Activated T-cell treated with anti-CD3 and anti-CD28 coated beads, Interleukin-2, amount 50 U/mL, for 72 hours (primary cell): ENCODE data around the gene ASTN2. TPM values are rescaled to one million over a fixed set of nuclear protein-coding genes. Genes with fewer than 3 reads are reported as not detected.

ENCODE experiments used
- ATAC-seq, 2 donors: fragments of 150-1000 bp; cut with Tn5 transposase; replicated peaks in 1 of 2; 2 replicates each; pipeline ENCODE4 v1.10.0; 2021; ENCODE audit warnings: moderate library complexity in 2 of 2, mild to moderate bottlenecking in 1 of 2
- DNase-seq, 2 donors: peaks; one replicate each; pipeline ENCODE4 v3.0.0; 2021 to 2022; ENCODE audit warnings: mixed read lengths in 1 of 2
- H3K27ac Mint-ChIP-seq: one replicate; pipeline ENCODE4 v1.8.0; 2022; ENCODE audit warnings: mild to moderate bottlenecking, moderate library complexity, mixed read lengths
- H3K27me3 Mint-ChIP-seq: one replicate; pipeline ENCODE4 v1.8.0; 2022; ENCODE audit warnings: low read depth, mixed read lengths
- H3K36me3 Mint-ChIP-seq, 2 donors: one replicate each; pipeline ENCODE4 v1.8.0; 2022; ENCODE audit warnings: mixed read lengths in 2 of 2, mild to moderate bottlenecking in 1 of 2; ENCODE audit not compliant: insufficient read depth in 2 of 2
- H3K4me1 Mint-ChIP-seq: one replicate; pipeline ENCODE4 v1.8.0; 2022; ENCODE audit warnings: low read depth, mixed read lengths
- H3K4me3 Mint-ChIP-seq, 2 donors: one replicate each; pipeline ENCODE4 v1.8.0; 2022; ENCODE audit warnings: mild to moderate bottlenecking in 2 of 2, mixed read lengths in 2 of 2, moderate library complexity in 2 of 2
- H3K9me3 Mint-ChIP-seq, 2 donors: one replicate each; pipeline ENCODE4 v1.8.0; 2022; ENCODE audit warnings: mixed read lengths in 2 of 2
- total RNA-seq, 2 donors: library from RNA; stranded (reverse); gene quantifications; one replicate each; pipeline ENCODE4 v1.2.3, GENCODE V29; 2022

ASTN2 gene
- total RNA-seq, 2 donors from 2014 or later = 4.2 to 5.6 TPM

DNA sequence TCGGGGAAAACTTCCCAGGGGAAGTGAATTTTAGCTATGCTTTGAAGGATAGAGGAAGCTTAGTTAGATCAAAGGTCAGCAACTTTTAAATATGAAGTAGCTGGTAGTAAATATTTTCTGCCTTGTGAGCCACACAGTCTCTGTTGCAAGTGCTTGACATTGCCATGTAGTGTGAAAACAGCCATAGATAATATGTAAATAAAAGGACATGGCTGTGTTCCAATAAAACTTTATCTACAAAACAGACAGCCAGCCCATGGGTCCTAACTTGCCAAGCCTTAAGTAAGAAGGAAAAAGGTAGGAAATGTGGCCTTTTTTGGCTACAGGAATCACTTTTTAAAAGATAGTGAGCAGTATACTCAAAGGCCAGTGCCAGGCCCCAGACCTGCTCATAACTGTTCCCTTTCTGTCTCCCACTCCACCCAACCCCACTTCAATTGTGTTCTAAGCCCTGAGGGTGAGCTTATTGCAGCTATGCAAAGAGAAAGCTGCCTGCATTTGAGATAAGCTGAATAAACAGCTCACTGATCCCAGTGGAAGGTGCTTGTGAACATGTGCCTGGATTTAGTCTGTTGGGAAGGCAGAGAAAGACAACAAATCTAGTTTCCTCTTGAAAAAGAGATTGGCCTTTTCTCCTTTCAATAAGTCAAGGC, 840.7 kb downstream of the ASTN2 start:
- no peak for DNase-seq
- no peaks in the 10 kb centered on the region for H3K9me3 Mint-ChIP-seq
- ATAC-seq = no peak
- H3K4me1 Mint-ChIP-seq = no peaks in the 10 kb centered on the region
- H3K27ac Mint-ChIP-seq = no peak overlapping the region
- no peaks in the 10 kb centered on the region for H3K36me3 Mint-ChIP-seq
- H3K4me3 Mint-ChIP-seq = no peak overlapping the region
- no peaks in the 10 kb centered on the region for H3K27me3 Mint-ChIP-seq

DNA sequence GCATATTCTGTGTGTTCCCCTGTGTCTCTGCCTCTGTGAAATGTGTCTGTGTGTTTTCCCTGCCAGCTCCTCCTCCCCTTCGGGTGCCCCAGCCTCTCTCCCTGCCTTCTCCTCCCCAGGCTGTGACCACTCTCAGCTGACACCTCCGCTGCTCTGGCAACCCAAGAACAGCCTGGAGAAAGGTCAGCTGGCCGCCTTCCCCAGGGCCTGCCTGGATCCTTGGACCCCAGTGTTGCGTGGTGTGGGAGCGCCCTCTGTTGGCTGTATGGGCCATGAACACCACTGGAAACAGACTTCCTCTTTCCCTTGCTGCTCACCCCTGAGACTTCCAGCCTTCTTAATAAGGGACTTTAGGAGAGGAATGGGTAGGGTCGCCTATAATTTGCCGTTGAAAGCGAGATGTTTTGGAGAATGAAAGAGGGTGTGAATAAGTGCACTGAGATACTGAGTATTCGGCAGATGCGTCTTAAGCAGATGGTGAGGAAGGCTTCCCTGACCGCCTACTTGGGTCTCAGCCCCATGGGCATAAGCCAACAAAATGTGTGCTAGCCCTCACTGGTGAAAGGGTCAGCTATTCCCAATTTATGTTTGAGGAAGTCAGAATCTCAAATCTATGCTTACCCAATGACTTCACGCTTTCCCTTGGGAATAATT, 842.6 kb downstream of the ASTN2 start:
- no peaks in the 10 kb centered on the region for H3K9me3 Mint-ChIP-seq
- ATAC-seq (peak in 1 of 2 donors; percentile 30), DNase-seq (peak; percentile 33)
- H3K27me3 Mint-ChIP-seq = no peaks in the 10 kb centered on the region
- no peaks in the 10 kb centered on the region for H3K36me3 Mint-ChIP-seq
- no peak overlapping the region for H3K4me3 Mint-ChIP-seq
- no peaks in the 10 kb centered on the region for H3K4me1 Mint-ChIP-seq
- H3K27ac Mint-ChIP-seq = no peak overlapping the region

DNA sequence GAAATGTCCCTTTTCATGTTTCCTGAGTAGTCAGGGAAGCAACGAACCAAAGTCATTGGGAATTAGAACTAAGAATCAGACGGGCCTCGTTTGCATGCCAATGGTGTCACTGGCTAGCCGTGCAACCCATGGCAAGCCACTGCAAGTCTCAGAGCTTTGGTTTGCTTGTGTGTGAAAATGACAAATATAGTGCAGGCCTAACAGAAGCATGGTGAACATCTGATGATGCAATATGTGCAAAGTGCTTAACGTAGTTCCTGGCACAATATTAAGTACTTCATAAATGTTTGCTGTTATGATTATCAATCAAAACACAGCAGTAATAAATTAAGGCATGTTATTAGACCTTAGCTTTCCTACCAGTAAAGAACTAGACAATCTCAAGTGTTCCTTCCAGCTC, 845.7 kb downstream of the ASTN2 start:
- no peaks in the 10 kb centered on the region for H3K9me3 Mint-ChIP-seq
- no peaks in the 10 kb centered on the region for H3K27me3 Mint-ChIP-seq
- H3K27ac Mint-ChIP-seq = no peak overlapping the region
- DNase-seq = no peak
- ATAC-seq = no peak
- H3K4me3 Mint-ChIP-seq = no peak overlapping the region
- H3K4me1 Mint-ChIP-seq = no peaks in the 10 kb centered on the region
- no peaks in the 10 kb centered on the region for H3K36me3 Mint-ChIP-seq

DNA sequence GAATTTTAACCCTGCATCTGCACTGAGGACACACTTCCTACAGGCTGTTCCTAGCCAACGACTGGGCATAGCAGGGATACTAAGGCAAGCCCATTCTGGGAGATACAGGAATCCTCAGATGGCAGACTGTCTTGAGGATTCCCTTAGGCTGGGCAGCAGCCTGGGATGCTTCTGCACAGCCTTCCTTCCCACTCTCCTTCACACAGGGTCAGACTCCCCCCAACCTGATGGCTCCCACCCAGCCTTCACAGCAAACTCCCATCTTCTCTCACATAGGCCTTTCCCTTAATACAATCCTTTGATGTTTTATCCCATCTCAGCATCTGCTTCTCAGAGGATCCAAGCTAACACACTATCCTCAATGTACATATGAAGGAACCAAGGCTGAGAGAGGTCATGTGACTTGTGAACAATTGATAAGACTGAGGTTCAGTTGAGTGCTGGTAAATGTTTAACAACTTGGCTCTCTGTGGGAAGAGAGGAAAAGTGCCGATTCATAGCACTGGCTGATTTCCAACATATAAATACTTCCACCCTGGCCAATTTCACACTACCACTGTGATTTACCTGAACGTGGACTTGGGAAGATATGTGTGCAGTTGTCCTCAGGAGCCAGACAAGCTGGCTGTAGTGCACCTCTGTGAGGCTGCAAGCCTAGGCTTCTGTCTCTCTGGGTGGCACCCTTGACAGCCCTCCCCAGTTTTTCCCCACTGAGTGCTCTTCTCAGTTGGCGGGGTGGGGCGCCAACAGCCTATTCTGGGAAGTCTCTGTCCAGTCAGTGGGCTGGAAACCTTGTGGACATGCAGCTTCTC, 848.0 kb downstream of the ASTN2 start:
- Mint-ChIP-seq H3K4me3 (no peak overlapping the region), H3K27ac (no peak overlapping the region), H3K36me3 (no peaks in the 10 kb centered on the region), H3K9me3 (no peaks in the 10 kb centered on the region), H3K4me1 (no peaks in the 10 kb centered on the region), H3K27me3 (no peaks in the 10 kb centered on the region)
- DNase-seq = no peak
- ATAC-seq = no peak

DNA sequence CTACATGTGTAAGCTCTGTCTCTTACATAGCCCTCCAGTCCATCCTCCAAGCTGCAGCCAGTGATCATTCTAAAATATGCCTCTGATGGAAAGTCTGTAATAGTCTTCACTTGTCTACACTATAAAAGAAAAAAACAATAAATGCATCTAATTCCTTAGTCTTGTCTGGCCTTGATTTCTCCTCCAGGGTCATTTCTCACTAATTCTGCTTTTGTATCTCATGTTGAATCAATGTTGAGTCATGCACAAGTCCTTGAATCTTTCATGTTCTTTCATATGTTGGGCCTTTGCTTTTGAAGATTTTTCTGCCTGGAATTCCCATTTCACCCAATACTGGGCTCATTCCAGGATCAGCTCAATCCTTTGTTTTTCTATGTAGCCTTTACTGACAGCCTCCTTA, 848.9 kb downstream of the ASTN2 start:
- DNase-seq (no peak), ATAC-seq (no peak)
- Mint-ChIP-seq H3K9me3 (no peaks in the 10 kb centered on the region), H3K27ac (no peak overlapping the region), H3K4me1 (no peaks in the 10 kb centered on the region), H3K27me3 (no peaks in the 10 kb centered on the region), H3K36me3 (no peaks in the 10 kb centered on the region), H3K4me3 (no peak overlapping the region)

DNA sequence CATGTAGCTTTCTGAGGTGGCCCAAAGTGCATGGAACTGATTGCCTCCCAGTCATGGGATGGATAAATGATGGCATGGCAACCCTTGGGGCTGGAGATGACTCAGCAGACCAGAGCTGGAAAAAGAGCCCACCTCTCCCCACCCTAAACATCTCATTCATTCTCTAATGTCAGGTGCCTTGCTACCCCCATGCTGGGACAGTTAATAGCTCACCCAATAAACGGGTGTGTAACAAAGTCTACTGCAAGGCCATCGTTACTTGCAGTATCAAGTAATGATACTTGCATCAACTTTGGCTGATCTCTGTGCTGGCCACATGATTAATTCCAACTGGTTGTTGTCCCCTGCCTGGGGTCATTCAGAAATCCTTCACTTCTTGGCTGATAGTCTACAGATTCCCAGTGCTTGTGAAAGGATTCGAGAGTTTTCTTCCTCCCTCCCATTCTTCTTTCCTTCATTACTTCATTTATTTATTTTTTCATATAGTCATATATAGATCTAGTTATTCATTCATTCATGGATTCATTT, 850.5 kb downstream of the ASTN2 start:
- Mint-ChIP-seq H3K27ac (no peak overlapping the region), H3K9me3 (no peaks in the 10 kb centered on the region), H3K4me3 (no peak overlapping the region), H3K36me3 (no peaks in the 10 kb centered on the region), H3K27me3 (no peaks in the 10 kb centered on the region), H3K4me1 (no peaks in the 10 kb centered on the region)
- no peak for ATAC-seq
- DNase-seq = no peak

DNA sequence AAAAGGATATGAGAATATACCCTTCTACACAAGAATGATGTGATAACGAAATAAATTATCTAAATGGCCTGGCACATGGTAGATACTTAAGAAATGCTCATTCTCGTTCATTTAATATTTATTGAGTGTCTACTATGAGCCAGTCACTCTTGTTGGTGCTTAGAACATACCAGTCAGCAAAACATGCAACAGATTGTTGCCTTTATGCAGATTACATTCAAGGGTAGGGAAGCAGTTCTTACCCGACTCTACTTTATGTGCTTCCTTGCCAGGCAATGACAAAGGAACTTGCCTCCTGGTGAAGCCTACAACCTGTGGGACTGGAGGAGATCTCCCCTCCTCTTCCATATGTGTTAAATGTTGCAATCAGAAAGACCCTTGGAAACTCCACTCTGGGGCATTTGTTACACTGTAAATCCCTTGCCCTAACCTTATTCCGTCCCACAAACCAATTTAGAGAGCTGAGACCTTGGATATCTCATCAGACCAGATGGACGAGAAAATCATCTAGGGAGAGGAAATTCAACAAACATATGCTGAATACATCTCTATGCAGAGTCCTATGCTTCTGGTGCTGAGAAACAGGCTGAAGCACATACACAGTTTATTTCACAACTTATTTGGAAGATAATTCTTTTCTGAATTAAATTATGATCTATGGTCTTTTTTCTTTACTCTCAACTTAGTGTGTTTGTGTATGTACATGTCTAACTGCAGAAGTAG, 855.9 kb downstream of the ASTN2 start:
- no peaks in the 10 kb centered on the region for H3K36me3 Mint-ChIP-seq
- H3K27ac Mint-ChIP-seq = no peak overlapping the region
- DNase-seq (no peak), ATAC-seq (no peak)
- H3K4me1 Mint-ChIP-seq = no peaks in the 10 kb centered on the region
- H3K27me3 Mint-ChIP-seq = no peaks in the 10 kb centered on the region
- no peaks in the 10 kb centered on the region for H3K9me3 Mint-ChIP-seq
- no peak overlapping the region for H3K4me3 Mint-ChIP-seq

DNA sequence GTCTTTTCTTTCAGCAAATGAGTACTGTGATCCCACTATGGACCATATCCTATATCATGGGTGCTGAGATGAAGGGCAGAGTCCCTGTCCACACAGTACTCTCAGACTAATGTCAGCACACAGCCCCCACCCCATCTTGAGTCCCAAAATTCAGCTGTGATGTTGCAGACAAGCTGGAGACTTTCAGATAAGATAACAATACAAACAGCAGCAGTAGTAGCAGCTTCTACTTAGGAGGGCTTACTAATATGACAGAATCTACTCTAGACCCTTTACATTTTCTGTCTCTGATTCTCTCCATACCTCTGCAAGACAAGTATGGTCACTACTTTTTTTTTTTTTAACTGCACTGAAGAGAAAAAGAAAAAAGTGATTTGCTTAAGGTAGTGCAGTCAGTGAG, 856.8 kb downstream of the ASTN2 start:
- no peaks in the 10 kb centered on the region for H3K4me1 Mint-ChIP-seq
- H3K36me3 Mint-ChIP-seq = no peaks in the 10 kb centered on the region
- H3K9me3 Mint-ChIP-seq = no peaks in the 10 kb centered on the region
- no peak overlapping the region for H3K4me3 Mint-ChIP-seq
- ATAC-seq (no peak), DNase-seq (no peak)
- H3K27ac Mint-ChIP-seq = no peak overlapping the region
- H3K27me3 Mint-ChIP-seq = no peaks in the 10 kb centered on the region

DNA sequence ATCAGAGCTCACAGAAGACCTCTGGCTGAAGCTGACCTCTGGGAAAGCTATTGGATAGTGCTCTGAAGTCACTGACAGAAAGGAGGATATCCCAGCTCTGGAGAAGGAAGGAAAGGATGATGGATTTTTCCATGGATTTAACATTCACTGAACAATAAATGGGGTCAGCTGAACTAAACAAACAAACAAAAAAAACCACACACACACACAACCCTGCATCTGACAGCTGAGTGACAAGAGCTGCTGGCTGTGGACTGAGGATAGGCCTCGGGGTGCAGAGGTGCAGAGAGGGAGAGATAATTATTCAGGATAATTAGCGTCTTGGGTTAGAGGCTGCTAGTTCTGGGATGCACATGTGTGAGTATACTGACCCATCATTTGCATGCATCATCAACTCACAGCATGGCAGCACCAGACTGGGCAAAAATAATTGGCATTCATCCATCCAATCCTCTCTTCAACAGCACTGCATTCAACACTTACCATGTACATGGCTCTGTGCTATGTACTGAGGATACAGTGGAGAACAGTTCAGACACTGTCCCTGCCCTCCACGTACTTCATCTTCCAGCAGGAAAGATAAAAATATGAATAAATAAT, 859.2 kb downstream of the ASTN2 start:
- Mint-ChIP-seq H3K9me3 (no peaks in the 10 kb centered on the region), H3K27me3 (no peaks in the 10 kb centered on the region), H3K4me1 (no peaks in the 10 kb centered on the region)

DNA sequence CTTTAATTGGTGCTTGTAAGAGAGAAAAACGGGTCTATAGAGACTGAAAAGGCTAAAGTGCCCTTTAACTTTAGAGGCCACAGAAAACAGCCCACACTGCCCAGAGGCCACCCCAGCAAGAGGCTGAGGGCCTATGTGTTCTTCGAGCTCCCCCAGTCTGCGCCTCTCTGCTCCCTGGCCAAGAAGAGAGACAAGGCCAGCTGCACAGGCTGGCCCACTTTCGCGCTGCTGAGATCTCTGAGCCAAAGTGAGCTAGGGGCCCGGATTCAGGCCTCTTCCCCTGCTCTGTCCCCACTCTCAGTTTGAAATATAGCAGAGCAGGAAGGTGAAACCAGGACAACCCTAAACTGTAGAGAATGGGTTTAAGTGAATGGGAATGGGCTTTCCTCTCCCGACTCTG, 859.7 kb downstream of the ASTN2 start:
- Mint-ChIP-seq H3K4me3 (no peak overlapping the region), H3K9me3 (no peaks in the 10 kb centered on the region), H3K27ac (no peak overlapping the region), H3K4me1 (no peaks in the 10 kb centered on the region), H3K27me3 (no peaks in the 10 kb centered on the region), H3K36me3 (no peaks in the 10 kb centered on the region)
- DNase-seq (no peak), ATAC-seq (no peak)

More for the DNA sequence above, 859.2 kb downstream of the ASTN2 start:
- Mint-ChIP-seq H3K27ac (no peak overlapping the region), H3K36me3 (no peaks in the 10 kb centered on the region), H3K4me3 (no peak overlapping the region)
- ATAC-seq (no peak), DNase-seq (no peak)

DNA sequence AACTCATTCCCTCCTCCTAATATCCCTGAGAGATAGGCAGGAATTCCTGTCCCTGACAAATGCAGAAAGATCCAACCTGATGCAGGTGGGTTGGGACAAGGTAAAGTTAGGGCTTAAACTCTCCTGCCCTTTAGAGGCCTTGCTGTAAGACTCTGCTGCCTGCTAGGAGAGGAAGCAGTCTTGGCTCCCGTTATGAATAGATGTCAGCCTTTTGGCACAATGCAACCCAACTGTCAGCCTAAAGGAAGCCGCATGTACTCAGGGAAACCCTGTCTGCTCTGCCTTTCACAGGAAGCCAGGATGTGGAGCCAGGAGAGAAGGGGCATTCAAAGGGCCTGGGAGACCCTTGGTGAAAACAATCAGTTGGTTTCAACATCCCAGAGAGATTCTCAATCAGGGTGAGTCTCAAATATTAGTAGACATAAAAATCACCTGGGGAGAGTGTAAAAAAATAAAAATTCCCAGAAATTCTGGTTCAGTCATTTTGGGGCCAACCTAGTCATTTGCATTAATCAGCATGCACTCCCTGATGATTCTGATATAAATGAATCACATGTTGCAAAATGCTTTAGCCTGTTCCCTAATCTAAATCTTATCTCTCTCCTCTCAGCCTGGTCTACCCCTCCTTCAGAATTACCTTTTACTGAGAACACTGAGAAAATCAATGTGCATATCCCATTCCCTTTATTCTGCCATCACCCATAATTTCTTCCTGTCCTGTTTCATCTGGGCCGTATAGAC, 864.0 kb downstream of the ASTN2 start:
- no peaks in the 10 kb centered on the region for H3K36me3 Mint-ChIP-seq
- no peaks in the 10 kb centered on the region for H3K9me3 Mint-ChIP-seq
- ATAC-seq = no peak
- no peak for DNase-seq
- no peak overlapping the region for H3K27ac Mint-ChIP-seq
- H3K4me3 Mint-ChIP-seq = no peak overlapping the region
- H3K4me1 Mint-ChIP-seq = peaks cover 8% of the 10 kb centered on the region
- no peaks in the 10 kb centered on the region for H3K27me3 Mint-ChIP-seq
